HG03095 (cell line): ENCODE results near the gene ACR.

Experiments used
- ATAC-seq: cut with Tn5 transposase; IDR thresholded peaks from one replicate; pipeline ENCODE4 v1.9.1; 2021; ENCODE audit warnings: moderate library complexity; ENCODE audit not compliant: unreplicated experiment

The ACR gene

DNA sequence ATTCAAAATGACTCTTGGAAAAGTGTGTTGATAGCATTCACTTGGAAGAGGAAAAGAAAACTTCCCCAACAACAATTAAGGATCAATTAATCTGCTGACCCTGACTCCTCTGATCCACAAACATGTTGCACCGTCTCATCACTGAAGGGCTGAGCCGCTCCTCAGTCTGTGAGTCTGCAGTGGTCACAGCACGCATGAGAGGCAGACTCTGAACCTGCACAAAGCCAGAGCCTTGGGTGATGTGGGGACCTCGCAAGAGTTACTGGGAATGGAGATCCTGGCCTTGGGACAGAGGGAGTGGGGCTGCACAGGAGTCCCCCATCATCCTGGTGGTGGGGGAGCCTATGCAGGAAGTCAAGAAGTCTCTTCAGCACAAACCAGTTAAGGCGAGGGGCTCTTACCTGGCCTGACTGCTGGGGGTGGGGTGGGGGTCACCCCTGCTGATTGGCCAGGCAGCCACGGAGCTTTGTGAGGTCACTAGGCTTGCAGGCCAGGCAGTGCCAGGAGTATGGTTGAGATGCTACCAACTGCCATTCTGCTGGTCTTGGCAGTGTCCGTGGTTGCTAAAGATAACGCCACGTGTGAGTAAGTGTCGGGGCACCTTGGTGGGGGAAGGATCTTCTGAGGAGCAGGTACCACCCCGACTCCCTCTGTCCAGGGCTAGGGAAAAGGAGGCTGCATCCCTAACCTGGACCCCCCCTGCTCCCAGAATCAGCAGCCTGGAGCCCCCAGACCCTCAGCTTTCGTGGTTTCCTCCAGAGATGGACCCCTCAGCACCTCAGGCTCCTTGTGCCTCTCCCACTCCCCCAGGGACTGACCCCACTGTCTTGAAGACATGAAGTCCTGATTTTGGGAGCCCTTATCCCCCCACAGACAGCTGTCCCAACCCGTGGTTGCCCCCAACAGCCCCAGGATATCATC, at the start of gene ACR:
TSS of gene ACR (plus strand) at position 477 of the 921 bp plus-strand sequence. CDS start at position 509, 32 bp downstream.
- ATAC-seq: no peak

DNA sequence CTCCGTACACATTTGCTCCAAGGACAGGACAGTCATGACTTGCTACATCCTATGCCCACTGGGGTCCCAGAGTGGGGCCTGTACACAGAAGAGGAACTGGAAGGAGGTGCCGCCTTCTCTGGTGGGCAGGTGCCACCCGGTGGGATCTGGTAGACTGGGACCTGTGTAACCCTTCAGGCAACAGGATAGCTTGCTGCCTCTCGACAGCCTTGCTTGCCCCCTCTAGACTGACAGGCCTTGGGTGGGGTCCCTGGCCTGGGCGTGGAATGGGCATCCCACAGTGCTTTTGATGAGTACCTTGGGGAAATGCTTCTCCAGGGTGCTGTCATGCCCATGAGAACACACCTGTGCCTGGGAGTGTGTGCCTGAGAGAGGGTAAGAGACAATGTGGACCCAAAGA, 49.6 kb upstream of the ACR start:
- no peak for ATAC-seq

DNA sequence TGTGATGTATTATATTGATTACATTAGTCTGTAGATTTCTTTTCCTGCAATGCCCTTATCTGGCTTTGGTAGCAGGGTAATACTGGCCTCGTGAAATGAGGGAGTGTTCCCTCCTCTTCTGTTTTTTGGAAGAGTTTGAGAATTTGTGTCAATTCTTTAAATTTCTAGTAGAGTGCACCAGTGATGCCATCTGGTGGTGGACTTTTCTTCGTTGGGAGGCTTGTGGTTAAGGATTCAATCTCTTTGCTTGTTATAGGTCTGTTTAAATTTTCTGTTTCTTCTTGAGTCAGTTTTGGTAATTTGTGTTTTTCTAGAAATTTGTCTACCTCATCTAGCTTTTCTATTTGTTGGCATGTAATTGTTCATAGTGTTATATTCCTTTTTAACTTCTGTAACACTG, 46.5 kb upstream of the ACR start:
- no peak for ATAC-seq

DNA sequence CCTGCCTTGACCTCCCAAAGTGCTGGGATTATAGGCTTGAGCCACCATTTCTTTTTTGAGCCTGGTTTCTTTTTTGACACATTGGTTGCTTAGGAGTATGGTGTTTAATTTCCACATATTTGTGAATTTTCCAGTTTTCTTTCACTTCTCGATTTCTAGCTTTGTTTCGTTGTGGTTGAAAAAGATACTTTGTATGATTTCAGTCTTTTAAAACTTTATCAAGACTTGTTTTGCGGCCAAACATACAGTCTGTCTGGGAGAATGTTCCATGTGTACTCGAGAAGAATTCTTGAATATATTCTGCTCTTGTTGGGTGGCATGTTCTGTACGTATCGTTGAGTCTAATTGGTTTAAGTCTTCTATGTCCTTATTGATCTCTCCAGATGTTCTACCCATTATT, 44.5 kb upstream of the ACR start:
- ATAC-seq: no peak

DNA sequence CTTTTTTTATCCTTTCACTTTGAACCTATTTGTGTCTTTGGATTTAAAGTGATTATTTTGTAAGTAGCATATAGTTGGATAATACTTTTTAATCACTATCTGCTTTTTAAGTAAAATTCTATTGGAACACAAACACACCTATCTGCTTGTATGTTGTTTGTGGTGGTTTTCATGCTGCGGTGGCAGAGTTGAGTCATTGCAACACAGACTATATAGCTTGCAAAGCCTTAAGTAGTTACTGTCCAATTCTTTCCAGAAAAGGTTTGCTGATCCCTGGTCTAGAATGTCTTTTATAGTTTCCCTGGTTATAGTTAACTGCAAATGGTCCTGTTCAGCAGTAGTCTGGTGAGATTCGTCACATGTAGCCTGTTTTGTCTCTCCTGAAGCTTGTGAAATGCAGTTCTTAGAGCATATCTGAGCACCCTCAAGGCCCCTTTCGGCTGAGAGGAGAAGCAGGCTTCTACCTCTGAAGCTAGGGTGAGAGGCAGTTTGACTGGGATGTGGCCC, 43.9 kb upstream of the ACR start:
- ATAC-seq: no peak

DNA sequence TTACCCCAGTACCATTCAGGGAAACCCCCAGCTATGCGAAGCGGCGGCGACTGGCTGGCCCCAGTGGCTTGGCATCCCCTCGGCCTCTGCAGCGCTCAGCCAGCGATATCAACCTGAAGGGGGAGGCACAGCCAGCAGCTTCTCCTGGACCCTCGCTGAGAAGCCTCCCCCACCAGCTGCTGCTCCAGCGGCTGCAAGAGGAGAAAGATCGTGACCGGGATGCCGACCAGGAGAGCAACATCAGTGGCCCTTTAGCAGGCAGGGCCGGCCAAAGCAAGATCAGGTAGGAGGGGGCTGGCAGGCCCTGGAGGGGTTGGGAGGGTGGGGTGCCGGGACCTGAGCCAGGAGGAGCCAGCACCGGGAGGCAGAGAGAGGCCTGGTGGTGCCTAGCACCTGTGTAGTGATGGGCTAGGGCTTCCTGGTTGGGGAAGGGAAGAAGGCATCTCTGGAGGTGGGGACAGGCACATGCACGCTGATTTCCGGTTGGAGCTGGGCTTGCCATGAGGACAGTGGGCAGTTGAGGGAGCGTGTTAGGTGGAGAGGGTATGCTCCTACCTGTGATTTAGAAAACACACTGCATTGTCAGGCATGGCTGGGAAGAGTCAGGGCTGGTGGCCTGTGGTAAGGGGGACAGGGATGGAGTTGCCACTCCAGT, 43.1 kb upstream of the ACR start:
- ATAC-seq: no peak

DNA sequence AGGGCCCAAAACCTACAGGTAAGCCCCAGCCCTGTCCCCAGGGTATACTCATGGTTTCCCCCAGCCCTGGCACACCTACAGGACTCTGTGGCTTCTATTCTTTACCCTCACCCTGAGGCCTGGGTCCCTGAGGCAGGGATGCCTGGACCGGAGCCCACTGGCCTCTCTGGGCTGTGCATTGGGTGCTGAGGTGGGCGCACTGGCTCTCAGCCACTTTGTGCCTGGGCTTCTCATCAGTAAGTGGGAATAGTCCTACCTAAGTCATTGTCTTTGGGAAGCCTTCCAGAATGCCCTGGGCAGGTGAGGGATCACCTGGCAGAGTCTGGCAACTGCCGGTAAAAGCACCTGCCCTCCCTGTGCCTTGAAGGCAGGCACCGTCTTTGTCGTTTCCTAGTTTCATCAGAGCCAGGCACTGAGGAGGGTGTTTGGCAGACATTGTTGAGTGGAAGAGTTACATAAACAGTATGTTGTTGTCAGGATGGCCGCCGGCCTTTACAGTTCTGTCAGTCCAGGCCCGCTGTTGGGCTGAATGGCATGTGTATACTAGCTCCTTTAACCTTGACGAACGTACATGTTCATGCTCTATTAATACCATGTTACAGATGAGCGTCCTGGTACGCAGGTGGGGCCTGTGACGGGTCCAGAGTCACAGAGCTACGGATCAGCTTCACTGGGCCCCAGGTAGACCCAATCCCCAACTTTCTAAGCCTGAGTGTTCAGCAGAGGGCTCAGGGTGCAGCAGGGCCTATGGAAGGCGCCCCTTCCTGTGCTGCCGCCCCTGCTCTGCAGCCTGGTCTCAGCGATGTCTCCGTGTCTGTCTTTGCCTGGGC, 42.4 kb upstream of the ACR start:
- no peak for ATAC-seq

DNA sequence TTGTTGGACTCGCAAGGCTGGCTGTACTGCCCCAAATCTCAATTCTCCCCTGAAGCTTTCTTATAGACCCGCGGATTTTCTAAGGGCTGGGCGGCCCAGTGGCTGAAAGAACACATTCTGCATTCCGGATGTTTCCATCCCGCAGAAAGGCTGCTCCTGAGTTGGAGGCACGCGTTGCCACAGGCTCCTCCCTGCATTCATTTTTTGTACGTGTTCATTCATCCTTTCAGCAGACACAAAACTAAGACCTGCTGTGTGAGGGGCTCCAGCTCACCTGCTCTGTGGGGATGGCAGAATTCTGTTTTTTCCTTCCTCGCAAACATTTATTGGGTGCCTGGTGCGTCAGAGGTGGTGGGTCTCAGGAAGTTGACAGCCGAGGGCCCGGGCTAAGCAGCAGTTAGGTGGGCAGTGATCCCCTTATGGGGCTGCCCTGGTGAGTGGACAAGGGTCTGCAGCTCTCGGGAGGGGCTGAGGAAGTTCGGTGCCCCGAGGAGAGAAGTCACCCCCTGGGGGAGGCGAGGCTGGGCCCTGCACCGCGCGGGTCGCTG, 41.7 kb upstream of the ACR start:
- ATAC-seq: no peak

DNA sequence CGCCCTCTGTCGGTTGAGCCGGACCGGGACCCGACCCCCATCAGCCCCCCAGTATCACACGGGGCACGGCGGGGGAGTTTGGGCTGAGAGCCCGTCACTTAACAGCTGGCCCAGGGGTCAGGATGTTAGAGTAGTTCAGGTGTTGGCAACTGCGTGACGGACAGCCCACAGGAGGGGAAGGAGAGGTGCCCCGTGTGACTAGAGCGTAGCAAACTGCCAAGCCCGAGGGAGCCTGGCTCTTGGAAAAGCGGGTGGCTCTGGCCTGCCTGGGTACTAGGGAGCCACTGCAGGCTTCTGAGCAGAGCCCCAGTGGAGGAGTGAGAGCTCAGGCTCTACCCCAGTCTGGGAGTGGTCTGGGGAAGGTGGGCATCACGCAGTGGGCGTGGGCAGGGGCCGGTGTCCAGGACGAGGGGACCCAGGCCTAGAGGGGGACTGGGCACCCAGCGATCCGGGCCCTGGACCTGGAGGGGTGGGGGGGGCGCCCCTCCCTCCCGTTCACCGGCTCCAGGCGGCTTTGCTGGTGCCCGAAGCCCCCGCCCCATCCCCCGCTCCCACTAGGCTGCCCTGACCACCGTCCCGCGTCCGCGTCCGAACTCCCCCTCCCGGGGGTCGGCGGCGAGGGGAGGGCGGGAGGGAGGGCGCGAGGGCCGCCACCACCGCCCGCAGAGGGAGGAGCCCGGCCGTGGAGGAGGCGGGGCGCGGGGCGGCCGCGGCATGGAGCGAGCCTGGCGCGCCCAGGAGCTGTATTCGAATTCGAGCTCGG, 41.0 kb upstream of the ACR start:
- no peak for ATAC-seq

DNA sequence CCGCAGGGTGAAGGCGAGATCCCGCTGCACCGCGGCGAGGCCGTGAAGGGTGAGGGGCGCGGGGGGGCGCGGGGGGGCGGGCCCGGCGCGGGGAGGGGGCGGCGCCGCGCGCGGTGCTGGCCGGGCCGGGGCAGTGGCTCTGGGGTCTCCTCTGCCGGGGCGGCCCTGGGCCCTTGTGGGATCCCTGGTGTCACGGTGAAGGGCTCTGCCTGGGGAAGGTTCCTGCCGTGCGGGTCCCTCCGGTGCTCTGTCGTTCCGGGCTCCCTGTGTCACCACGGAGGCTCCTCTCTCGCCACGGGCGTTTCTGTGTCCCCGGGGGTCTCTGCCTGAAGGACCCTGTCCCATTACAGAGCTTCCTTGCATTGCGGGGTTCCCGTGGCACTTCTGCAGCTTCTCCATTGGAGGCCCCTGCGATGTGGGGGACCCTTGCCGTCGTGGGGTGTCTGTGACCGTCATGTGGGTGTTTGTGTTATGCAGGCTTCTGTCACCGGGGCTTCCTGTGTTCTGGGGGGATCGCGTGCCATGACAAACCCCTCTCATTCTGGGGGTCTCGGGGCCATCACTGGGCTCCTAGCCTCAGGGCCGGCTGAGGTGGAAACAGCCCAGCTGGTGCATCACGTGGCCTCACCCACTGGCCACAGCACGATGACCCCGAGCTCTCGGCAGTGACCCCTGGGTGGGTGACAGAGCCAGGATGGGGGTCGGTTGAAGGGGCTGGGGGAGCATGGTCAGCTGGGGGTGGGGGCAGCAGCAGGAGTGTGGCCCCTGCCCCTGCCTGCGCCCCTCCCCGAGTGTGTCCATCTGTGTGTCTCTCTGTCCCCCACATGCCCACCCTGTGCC, 40.1 kb upstream of the ACR start:
- no peak for ATAC-seq

DNA sequence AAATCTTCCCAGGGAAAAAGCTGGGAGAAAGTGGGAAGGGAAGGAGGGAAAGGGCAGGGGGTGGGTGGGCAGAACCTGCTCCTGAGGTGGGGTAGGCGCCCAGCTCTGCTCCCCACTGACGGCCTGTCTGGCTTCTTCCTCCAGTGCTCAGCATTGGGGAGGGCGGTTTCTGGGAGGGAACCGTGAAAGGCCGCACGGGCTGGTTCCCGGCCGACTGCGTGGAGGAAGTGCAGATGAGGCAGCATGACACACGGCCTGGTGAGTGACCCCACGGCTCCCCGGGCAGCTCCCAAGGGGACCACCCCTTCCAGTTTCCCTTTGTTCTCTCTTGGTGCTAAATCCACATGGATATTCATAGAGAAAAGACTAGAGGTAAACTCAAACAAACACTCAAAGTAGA, 39.5 kb upstream of the ACR start:
- ATAC-seq: no peak

DNA sequence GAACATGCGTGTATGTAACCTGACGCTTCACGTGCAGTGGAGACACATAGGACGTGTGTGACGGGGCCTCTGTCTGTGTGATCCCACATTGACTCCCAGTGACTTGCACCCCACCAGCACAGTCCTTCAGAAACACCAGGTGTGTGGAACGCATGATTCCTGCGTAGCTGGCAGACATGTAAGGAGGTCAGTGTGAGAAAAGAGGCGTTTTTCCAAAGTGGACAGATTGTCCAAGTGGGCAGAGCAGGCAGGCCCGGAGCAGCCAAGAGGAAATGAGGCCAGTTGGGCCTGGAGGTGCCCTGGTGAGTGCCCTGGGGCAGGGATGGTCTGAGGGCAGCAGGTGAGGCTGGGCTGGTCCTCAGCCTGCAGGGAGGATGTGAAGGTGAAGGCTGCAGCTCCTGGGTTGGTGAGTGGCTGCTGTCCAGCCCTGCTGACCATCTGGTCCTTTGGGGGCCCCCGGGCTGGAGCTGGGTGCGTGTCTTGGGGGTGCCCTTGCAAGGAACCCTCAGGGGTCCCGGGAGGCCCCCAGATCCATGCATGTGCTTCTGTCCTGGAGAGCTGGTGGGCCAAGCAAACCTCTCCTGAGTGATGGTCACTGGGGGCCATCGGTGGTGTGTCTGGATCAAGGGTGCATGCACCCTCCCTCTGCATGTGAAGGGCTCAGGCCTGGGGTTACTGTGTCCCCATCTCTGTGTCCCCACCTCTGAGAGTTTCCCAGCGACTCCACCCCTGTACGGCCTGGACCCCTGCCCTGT, 38.8 kb upstream of the ACR start:
- ATAC-seq: no peak

DNA sequence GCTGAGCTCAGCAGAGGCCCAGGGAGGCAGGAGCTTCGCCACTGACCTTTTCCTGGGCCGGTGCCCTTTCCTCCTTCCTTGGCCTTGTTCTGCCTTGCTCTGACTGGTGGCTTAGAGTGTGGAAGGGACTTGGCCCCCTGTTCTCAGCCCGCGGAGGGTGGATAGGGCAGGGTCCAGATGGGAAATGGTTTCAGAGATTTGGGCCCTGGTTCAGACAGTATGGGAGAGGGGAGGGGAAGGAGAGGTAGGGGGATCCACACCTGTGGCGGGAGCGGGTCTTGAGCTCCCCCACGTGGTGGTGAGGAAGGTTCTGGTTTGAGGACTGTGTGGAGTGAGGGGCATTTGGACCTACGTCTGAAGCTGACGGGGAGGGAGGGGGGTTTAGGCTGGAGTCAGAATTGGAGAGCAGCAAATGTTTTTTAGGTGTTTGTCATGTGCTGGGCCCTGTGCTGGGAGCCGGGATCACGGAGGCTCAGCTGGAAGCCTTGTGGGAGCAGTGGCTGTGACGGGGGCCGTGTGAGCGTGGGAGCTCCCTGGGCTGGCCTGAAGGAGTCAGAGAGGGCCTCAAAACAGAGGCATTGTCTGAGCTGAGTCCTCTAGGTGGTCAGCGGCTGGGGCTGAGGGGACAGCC, 38.1 kb upstream of the ACR start:
- ATAC-seq: no peak

DNA sequence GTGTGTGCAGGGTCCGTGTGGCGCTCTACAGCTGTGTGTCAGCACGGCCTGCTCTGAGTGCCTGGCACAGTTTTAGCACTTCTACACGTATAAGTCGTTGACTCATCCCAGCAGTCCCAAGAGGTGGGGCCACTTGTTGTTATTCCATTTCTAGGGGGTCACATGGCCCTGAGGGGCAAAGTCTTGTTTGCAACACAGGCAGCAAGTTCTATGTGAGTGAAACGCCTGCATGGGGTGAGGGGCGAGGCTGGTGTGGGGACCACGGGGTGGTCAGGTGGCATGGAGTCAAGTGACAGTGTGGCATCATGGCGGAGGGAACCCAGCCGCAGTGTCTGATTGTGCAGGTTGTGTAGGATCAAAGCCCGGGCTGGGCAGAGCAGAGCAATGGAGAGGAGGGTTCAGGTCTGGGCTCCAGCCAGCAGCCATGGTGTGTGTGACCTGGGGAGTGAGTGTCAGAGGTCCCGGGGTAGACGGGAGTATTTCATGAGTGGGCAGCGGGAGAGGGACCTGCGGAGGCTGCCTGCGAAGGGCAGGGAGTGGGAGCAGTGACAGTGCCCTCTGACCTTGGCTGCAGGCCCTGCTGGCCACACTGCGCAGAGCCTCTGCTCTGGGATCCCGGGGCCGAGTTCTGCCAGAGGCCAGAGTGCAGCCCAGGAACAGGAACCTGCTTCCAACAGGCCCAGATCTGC, 37.5 kb upstream of the ACR start:
- no peak for ATAC-seq

DNA sequence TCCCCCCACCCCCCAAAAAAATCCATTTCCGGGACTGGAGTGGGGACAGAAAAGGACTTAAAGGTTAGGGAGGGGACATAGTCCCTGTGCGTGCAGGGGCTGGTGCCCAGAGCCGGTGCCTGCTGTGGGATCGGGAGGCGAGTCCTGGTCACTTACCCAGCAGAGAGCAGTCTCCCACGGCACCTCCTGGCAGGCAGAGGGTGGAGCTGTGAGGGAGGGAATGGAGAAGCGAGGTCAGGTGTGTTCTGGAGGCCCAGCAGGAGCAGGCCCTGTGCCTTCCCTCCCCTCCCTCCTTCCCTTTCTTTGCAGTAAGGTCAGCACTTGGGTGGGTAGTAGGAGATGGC, 37.0 kb upstream of the ACR start:
- ATAC-seq: no peak

DNA sequence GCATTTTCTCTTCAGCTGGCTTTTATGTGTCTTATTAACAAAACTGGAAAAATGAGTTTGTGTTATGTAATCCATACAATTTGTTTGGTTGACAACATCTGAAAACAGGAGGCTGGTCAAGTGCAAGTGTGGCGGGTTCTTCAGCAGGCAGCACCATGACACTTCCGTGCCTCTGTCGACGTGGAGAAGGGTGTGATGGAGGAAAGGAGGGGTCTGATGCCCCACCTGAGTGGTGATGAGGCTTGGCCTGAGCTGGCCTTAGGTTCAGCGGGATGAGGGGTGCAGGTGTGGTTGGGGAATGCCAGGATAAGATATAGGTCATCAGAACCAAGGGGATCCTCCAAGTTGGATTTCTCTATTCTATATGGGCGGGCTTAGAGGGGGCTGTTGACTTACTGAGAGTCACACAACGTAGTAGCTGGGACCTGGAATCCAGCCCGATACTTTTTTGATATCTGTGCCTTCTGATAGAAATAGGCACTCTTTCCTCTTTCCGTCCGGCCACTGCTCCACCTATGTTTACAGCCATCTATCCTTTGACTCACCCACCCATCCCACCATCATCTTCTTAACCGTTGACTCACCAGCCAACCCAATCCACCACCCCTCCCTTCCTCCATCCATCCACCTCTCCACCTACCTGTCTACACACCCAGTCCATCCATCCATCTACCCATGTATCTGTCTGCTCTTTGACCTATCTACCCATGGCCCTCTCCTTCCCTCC, 36.4 kb upstream of the ACR start:
- ATAC-seq: no peak

DNA sequence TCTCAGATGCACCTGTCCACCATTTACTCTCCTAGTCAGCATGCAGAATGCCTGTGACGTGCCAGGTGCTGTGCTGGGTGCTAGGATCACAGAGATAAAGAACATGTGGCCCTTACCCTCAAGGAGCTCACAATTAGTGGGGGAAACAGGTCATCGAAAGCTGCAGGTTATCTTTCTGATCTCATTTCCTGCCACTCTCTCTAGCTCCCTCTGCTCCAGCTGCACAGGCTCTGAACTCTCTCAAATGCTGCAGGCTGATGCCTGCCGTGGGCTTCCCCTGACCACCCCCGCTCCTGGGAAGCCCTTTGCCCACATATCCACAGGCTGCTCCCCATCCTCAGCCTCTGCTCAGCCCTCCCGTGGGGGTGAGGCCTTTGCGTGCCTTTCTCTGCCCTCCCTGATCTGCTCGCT, 35.7 kb upstream of the ACR start:
- ATAC-seq: no peak
